HG03575 (cell line): Measurements from ENCODE around the gene ADAMTSL2.

ENCODE experiments used
- ATAC-seq: cut with Tn5 transposase; IDR thresholded peaks from one replicate; pipeline ENCODE4 v1.9.1; 2021; ENCODE audit not compliant: unreplicated experiment, insufficient number of reproducible peaks, low FRiP score; ENCODE audit errors: extremely low read depth

The ADAMTSL2 gene

GRCh38 chr9:133578524-133579441, 44.3 kb downstream of the ADAMTSL2 start:
- no peak for ATAC-seq

GRCh38 chr9:133579601-133580418, 45.3 kb downstream of the ADAMTSL2 start:
- no peak for ATAC-seq

GRCh38 chr9:133580419-133580738, 45.9 kb downstream of the ADAMTSL2 start:
- ATAC-seq = no peak

GRCh38 chr9:133581011-133581410, 46.5 kb downstream of the ADAMTSL2 start:
- no peak for ATAC-seq

- ATAC-seq = no peak
These were observed 47.2 kb downstream of the ADAMTSL2 start for GRCh38 chr9:133581513-133582343.

- no peak for ATAC-seq
These were observed 48.1 kb downstream of the ADAMTSL2 start for GRCh38 chr9:133582501-133583045.

- ATAC-seq = no peak
These were observed 48.6 kb downstream of the ADAMTSL2 start for GRCh38 chr9:133583111-133583510.

GRCh38 chr9:133583586-133583985, 49.1 kb downstream of the ADAMTSL2 start:
- no peak for ATAC-seq

- no peak for ATAC-seq
These were observed 49.7 kb downstream of the ADAMTSL2 start for GRCh38 chr9:133584167-133584558.

- ATAC-seq = no peak
These were observed 50.3 kb downstream of the ADAMTSL2 start for GRCh38 chr9:133584559-133585476.

- no peak for ATAC-seq
These were observed 51.2 kb downstream of the ADAMTSL2 start for GRCh38 chr9:133585481-133586351.

GRCh38 chr9:133587051-133587450, 52.5 kb downstream of the ADAMTSL2 start:
- no peak for ATAC-seq

- no peak for ATAC-seq
These were observed 53.0 kb downstream of the ADAMTSL2 start for GRCh38 chr9:133587466-133587865.

GRCh38 chr9:133589454-133590227, 55.1 kb downstream of the ADAMTSL2 start:
- ATAC-seq = no peak

- ATAC-seq = no peak
These were observed 55.8 kb downstream of the ADAMTSL2 start for GRCh38 chr9:133590231-133590855.
